GM08714 (cell line): ENCODE measurements around the gene SYT13.

Source experiments
- H3K4me3 ChIP-seq: fragments of 200-500 bp; sonication (Bioruptor generic); 2 replicates; pipeline ENCODE4 v1.5.1; 2014; ENCODE audit warnings: mild to moderate bottlenecking, low read length, inconsistent platforms
- ZNF274 ChIP-seq: IDR thresholded peaks from 2 replicates; pipeline ENCODE4 v1.6.1; 2012; ENCODE audit warnings: mild to moderate bottlenecking, low read depth, low read length

SYT13 gene

DNA sequence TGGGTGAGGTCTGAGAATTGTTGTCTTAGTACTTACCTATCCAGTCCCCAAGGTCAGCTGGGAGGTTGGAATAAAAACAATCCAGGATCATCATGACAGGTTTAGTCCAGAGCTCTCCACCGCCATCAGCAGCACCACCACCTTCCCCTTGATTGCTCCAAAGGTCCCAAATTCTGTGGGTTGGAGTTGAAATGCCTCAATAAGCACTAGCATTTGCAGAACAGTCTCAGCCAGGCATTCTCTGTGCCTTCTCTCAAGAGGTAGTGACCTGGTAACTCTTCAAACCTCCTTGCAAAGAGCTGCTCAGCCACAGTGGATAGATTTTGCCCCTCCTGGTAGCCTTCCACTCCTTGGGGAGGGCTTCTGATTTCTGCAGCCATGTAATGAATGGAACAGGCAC is 70.1 kb downstream of the SYT13 start:
- H3K4me3 ChIP-seq, result no peak overlapping the region
- TF ChIP-seq ZNF274, result no peak

DNA sequence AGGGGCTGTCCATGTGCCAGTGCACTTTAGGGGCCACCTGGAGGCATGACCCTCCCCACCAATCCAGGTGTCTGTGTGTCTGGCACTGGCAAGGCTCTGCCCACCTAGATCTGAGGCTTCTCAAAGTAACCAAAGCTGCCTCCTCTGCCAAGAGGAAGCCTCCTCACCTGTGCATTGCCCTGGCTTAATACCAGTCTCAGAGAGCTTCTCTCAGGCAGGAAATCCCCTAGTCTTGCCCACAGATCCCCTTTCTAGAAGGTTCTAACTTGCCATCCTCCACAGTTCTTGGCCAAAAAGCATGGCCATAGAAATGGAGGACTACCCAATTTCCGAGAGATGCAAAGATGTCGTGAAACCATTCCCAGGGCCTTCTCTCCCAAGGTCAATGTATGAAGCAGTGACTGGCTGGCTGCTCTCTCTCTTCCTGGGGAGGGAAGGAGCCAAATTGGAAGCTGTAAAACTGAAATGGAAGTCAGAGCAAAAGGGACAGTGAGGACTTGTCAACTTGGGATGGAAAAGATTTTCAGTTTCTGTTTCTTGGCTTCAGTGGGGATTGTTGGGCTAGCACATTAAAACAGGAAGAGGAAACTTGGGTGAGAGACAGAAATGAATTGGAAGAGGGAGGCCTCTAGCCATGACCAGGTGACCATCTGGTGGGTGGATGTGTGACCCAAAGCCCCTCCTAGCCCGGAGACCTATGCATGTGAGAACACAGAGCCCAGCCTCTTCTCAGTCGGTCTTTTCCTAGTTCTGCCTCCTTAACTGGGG is 70.9 kb downstream of the SYT13 start:
- no peak overlapping the region for H3K4me3 ChIP-seq
- TF ChIP-seq ZNF274, result no peak

DNA sequence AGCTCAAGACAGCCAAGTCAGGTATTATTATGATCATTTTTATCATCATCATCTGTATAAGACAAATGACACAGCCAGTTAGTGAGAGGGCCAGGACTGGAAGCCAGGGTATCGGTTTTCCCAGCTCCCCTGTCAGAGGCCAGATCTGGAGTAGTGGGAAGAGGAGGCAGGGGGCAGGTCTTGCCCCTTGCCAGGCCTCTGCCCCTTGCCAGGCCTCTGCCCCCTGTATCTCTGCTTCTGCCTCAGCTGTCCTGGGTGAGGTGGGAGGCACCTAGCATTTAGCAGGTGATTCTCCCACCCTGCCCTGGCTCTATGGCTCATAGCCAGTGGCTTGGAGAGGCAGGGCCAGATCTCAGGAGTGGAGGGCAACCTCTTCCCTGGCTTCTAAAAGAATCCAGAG is 72.4 kb downstream of the SYT13 start:
- no peak for TF ChIP-seq ZNF274
- H3K4me3 ChIP-seq, result no peak overlapping the region

GRCh38 chr11:45213316-45213665 is 72.8 kb downstream of the SYT13 start:
- TF ChIP-seq ZNF274, result no peak
- H3K4me3 ChIP-seq, result no peak overlapping the region

DNA sequence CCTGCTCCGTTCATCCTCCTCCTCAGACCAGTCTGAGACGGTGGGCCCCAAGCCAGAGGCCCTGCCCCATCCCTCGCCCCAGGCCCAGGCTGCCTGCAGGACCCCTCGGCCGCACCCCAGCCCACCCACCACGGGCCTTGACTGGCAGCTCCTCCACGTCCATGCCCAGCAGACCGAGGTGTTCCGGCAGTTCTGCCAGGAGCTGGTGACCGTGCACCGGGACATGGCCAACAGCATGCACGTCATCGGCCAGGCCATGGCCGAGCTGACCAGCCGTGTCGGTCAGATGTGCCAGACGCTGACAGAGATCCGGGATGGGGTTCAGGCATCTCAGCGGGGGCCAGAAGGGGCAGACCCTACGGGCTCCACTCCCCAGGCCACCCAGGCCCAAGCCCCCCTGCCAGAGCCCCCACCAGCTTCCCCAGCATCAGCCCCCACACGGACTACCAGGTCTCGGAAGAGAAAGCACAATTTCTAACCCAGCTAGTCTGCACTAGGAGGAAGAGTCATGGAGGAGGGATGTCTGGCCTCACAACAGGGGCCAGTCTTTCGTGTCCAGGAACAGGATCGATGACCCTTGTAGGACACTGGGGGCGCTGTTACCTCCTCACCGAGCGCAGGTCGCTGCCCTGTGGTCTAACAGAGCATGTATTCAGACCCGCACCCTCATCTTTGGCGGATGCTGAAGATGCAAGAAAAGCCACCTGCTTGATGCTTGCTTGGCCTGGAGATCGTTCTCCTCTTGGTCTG is 73.4 kb downstream of the SYT13 start:
- no peak overlapping the region for H3K4me3 ChIP-seq
- no peak for TF ChIP-seq ZNF274

DNA sequence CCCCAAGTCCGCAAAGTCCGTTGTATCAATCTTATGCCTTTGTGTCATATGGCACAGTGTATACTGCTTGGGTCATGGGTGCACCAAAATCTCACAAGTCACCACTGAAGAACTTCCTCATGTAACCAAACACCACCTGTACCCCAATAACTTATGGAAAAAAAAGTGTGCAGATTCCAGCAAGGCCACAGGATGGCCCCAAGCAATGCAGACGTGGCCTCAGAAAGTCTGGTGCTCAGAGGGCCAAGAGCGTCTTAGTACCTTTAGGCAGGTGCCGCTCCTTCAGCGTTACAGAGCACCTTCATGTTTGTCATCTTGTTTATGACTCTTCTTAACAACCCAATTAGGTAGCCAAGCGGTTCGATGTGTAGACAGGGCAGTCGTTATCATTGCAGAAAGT is 74.4 kb downstream of the SYT13 start:
- TF ChIP-seq ZNF274, result no peak
- no peak overlapping the region for H3K4me3 ChIP-seq

- H3K4me3 ChIP-seq, result no peak overlapping the region
- TF ChIP-seq ZNF274, result no peak
These were observed 75.3 kb downstream of the SYT13 start for GRCh38 chr11:45210846-45211245.

GRCh38 chr11:45209891-45210699 is 76.0 kb downstream of the SYT13 start:
- H3K4me3 ChIP-seq, result no peak overlapping the region
- TF ChIP-seq ZNF274, result no peak

DNA sequence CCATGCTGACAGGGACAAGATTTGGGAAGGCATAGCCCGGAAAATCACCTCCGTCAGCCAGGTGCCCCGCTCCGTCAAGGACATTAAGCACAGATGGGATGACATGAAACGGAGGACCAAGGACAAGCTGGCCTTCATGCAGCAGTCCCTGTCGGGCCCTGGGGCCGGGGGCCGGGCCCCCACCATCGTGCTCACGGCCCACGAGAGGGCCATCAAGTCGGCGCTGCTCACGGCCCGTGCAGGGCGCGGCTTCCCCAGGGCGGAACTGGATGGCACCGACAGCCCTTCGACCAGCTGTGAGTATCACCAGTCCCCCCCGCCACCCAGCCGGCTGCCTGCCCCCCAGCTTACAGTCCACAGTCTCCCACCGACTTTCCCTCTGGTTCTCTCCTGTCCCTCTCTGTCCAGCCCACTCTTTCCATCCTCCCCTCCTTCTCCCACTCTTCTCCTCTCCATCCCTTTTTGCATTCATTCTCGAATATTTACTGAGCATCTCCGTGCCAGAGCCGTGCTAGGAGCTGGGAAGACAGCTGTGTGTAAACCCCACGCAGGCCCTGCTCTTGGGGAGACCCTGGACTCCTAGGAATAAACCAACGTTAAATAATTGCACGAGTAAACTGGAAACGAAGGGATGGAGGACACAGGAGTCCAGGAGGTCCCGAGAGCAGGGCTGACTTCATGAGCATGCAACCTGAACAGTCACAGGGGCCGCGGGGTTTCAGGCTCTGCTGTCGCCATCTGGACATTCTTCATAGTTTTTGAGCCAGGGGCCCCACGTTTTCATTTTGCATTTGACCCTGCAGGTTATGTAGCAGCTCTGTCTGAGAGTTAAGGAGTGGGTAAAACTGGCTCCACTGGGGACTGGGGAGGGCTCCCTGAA is 76.9 kb downstream of the SYT13 start:
- H3K4me3 ChIP-seq, result no peak overlapping the region
- no peak for TF ChIP-seq ZNF274

DNA sequence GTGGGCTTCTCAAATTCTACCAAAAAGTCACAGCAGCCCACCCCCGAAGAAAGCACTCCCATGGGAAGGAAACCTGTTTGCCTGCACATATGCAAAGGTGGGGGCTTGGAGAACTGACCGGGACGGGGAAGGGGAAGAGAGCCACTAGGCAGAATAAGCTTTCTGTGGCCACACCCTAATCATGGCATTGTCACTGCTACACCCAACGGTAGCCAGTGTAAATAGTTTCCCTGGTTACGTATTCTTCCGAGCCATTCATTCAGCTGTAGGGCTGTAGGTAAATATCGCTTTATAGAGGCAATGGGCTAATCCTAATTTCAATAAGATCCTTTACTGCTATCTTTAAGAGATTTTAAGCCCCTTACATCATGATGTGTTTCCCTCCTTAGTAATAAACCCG is 78.0 kb downstream of the SYT13 start:
- no peak for TF ChIP-seq ZNF274
- H3K4me3 ChIP-seq, result no peak overlapping the region

GRCh38 chr11:45205978-45206377 is 80.2 kb downstream of the SYT13 start:
- no peak overlapping the region for H3K4me3 ChIP-seq
- TF ChIP-seq ZNF274, result no peak

GRCh38 chr11:45204761-45205160 is 81.4 kb downstream of the SYT13 start:
- H3K4me3 ChIP-seq, result no peak overlapping the region
- TF ChIP-seq ZNF274, result no peak

DNA sequence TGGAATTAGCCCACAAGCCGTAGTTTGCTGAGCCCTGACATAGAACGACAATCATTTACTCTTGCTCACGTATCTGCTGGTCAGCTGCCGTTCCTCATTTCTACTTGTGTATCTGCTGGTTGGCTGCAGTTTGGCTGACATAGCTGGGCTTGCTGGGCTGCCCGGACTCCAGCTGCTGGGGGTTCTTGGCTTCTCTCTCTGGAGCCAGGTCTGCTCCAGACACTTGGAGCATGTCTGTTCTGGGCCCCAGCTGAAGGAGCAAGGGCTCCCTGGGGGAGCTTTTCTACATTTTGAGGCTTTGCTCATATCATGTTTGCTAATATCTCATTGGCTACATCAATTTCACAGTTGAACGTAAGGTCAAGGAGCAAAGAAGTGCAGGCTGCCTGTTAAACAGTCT is 92.4 kb downstream of the SYT13 start:
- TF ChIP-seq ZNF274, result no peak
- H3K4me3 ChIP-seq, result no peak overlapping the region
